Upper lobe of left lung (tissue), 4 donors: Measurements from ENCODE around the gene CCND2.

ENCODE experiments used
- POLR2AphosphoS5 ChIP-seq, 2 donors: sonication (generic); formaldehyde crosslinking; IDR thresholded peaks; one replicate each; pipeline ENCODE4 v1.5.1; 2017; ENCODE audit warnings: antibody characterized with exemption in 2 of 2
- TF ChIP-seq, protein P1 (sequence below), 6 experiments: fragments of 450-650 bp in 4 of 6; fragments of 200-600 bp in 2 of 6; sonication (generic) in 2 of 6; IDR thresholded peaks; one replicate each; pipeline ENCODE4 v1.5.1; 2016 to 2019; ENCODE audit warnings: antibody characterized with exemption in 6 of 6

DNA sequence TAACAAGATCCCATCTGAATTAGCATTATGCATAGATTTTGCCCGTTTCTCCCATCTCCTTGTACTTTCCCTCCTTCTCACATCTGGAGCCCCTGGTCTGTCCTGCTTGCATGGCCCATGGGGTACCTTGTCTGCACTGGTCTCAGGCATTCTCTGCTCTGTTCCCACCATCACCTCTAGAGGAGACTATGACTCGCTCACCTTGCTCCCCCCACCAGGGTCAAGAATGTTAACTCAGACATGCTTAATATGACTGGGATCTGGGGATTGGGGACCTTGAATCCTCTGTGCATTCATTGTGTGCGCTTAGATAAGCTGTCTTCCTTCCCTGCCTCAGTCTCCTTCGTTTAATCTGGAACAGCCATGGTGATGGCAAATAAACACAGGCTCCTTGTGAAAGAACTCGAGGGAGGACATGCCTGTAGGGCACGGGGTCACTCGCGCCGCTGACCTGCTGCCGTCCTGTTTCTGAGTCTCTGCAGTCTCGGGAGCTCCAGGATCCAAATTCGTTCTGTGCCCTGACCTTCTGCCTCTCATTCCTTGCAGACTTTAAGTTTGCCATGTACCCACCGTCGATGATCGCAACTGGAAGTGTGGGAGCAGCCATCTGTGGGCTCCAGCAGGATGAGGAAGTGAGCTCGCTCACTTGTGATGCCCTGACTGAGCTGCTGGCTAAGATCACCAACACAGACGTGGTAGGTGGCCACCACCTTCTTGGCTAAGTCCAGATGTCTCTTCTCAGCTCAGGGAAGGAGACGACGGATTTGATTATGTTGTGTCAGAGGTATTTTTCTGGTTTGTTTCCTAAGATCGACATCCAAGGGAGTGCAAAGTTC, 15.0 kb downstream of the CCND2 start:
- TF ChIP-seq, protein P1, sequence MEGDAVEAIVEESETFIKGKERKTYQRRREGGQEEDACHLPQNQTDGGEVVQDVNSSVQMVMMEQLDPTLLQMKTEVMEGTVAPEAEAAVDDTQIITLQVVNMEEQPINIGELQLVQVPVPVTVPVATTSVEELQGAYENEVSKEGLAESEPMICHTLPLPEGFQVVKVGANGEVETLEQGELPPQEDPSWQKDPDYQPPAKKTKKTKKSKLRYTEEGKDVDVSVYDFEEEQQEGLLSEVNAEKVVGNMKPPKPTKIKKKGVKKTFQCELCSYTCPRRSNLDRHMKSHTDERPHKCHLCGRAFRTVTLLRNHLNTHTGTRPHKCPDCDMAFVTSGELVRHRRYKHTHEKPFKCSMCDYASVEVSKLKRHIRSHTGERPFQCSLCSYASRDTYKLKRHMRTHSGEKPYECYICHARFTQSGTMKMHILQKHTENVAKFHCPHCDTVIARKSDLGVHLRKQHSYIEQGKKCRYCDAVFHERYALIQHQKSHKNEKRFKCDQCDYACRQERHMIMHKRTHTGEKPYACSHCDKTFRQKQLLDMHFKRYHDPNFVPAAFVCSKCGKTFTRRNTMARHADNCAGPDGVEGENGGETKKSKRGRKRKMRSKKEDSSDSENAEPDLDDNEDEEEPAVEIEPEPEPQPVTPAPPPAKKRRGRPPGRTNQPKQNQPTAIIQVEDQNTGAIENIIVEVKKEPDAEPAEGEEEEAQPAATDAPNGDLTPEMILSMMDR (IDR thresholded peaks at IDR 0.05), result no peak
- no peak for TF ChIP-seq POLR2AphosphoS5 (IDR thresholded peaks at IDR 0.05)
